Vagina (tissue), 2 donors: ENCODE measurements around the gene FABP1.

Experiments
- CTCF ChIP-seq, 3 experiments: fragments of 450-650 bp in 2 of 3; fragments of 200-600 bp in 1 of 3; sonication (generic) in 1 of 3; IDR thresholded peaks; one replicate each; pipeline ENCODE4 v1.5.1; 2017 to 2019; ENCODE audit warnings: antibody characterized with exemption in 3 of 3, mild to moderate bottlenecking in 2 of 3, moderate library complexity in 2 of 3
- POLR2A ChIP-seq, 2 donors: fragments of 450-650 bp; IDR thresholded peaks; one replicate each; pipeline ENCODE4 v1.6.1; 2017; ENCODE audit warnings: antibody characterized with exemption in 2 of 2, mild to moderate bottlenecking in 2 of 2, moderate library complexity in 2 of 2

- TF ChIP-seq POLR2A (IDR thresholded peaks at IDR 0.05) = no peak
- TF ChIP-seq CTCF (IDR thresholded peaks at IDR 0.05) = no peak
Measured at GRCh38 chr2:88146590-88146989, 18.7 kb upstream of the FABP1 start.
